Measurements from ENCODE around the gene MCOLN1. TPM values are rescaled to one million over a fixed set of nuclear protein-coding genes. Genes with fewer than 3 reads are reported as not detected.

MCOLN1 gene
- total RNA-seq, 1 experiment from 2014 or later: 16.2 TPM

- H3K36me3 ChIP-seq (ENCODE audit: control insufficient read depth, insufficient read depth, low read length): no peaks in the 10 kb centered on the region
- Mint-ChIP-seq H3K27me3 (ENCODE audit: insufficient read depth, unreplicated experiment) (no peaks in the 10 kb centered on the region), H3K4me3 (ENCODE audit: unreplicated experiment) (no peak overlapping the region), H3K36me3 (ENCODE audit: insufficient read depth, unreplicated experiment) (peaks cover 12% of the 10 kb centered on the region), H3K27ac (ENCODE audit: unreplicated experiment) (no peak overlapping the region), H3K4me1 (ENCODE audit: low read depth, unreplicated experiment) (no peaks in the 10 kb centered on the region), H3K9me3 (ENCODE audit: unreplicated experiment) (no peaks in the 10 kb centered on the region)
- no peak overlapping the region for H3K4me3 ChIP-seq (ENCODE audit: low read depth, low read length)
- no peaks in the 10 kb centered on the region for H3K4me1 ChIP-seq
- TF ChIP-seq CTCF (IDR thresholded peaks at IDR 0.05; ENCODE audit: insufficient read depth in 1 of 2, low read depth in 1 of 2, low read length in 1 of 2, severe bottlenecking in 1 of 2, unreplicated experiment in 1 of 2): no peak
- BruUV-seq (replicated peaks): no TSS peak
- intact Hi-C loops (cut with micrococcal nuclease; ENCODE audit: unreplicated experiment): no loop called here
- no peaks in the 10 kb centered on the region for H3K9me3 ChIP-seq
- CTCF ChIA-PET: interaction anchor here (1.2 kb wide), 1 partner anchor 16 kb away, joined by 5 read pairs; no protein-coding TSS in a partner anchor
- no peaks in the 10 kb centered on the region for H3K27me3 ChIP-seq (replicated peaks; ENCODE audit: control insufficient read depth, insufficient read depth, low read length)
- DNase-seq: no peak
- POLR2A ChIA-PET: no interaction called here
These were observed 30.4 kb downstream of the MCOLN1 start for GRCh38 chr19:7552781-7553180.

GRCh38 chr19:7554565-7554964 is 32.1 kb downstream of the MCOLN1 start:
- intact Hi-C loops (cut with micrococcal nuclease; ENCODE audit: unreplicated experiment): no loop called here
- Mint-ChIP-seq H3K9me3 (ENCODE audit: unreplicated experiment) (no peaks in the 10 kb centered on the region), H3K27me3 (ENCODE audit: insufficient read depth, unreplicated experiment) (no peaks in the 10 kb centered on the region), H3K4me1 (ENCODE audit: low read depth, unreplicated experiment) (no peaks in the 10 kb centered on the region), H3K36me3 (ENCODE audit: insufficient read depth, unreplicated experiment) (peaks cover 12% of the 10 kb centered on the region), H3K27ac (ENCODE audit: unreplicated experiment) (no peak overlapping the region), H3K4me3 (ENCODE audit: unreplicated experiment) (no peak overlapping the region)
- Histone ChIP-seq H3K4me1 (no peaks in the 10 kb centered on the region), H3K9me3 (no peaks in the 10 kb centered on the region), H3K27me3 (replicated peaks; ENCODE audit: control insufficient read depth, insufficient read depth, low read length) (no peaks in the 10 kb centered on the region), H3K36me3 (ENCODE audit: control insufficient read depth, insufficient read depth, low read length) (no peaks in the 10 kb centered on the region), H3K4me3 (ENCODE audit: low read depth, low read length) (no peak overlapping the region)
- POLR2A ChIA-PET: no interaction called here
- DNase-seq: no peak
- BruUV-seq (replicated peaks): no TSS peak
- CTCF ChIA-PET: no interaction called here
- TF ChIP-seq CTCF (IDR thresholded peaks at IDR 0.05; ENCODE audit: insufficient read depth in 1 of 2, low read depth in 1 of 2, low read length in 1 of 2, severe bottlenecking in 1 of 2, unreplicated experiment in 1 of 2): no peak

- H3K4me1 Mint-ChIP-seq (ENCODE audit: low read depth, unreplicated experiment): no peaks in the 10 kb centered on the region
- no peaks in the 10 kb centered on the region for H3K36me3 ChIP-seq (ENCODE audit: control insufficient read depth, insufficient read depth, low read length)
- no peaks in the 10 kb centered on the region for H3K9me3 ChIP-seq
- no TSS peak for BruUV-seq (replicated peaks)
- no peak overlapping the region for H3K4me3 ChIP-seq (ENCODE audit: low read depth, low read length)
- ChIA-PET CTCF (interaction anchor here (1.1 kb wide), 1 partner anchor 13 kb away, joined by 5 read pairs; no protein-coding TSS in a partner anchor), POLR2A (no interaction called here)
- no peak for TF ChIP-seq CTCF (IDR thresholded peaks at IDR 0.05; ENCODE audit: insufficient read depth in 1 of 2, low read depth in 1 of 2, low read length in 1 of 2, severe bottlenecking in 1 of 2, unreplicated experiment in 1 of 2)
- no peak overlapping the region for H3K4me3 Mint-ChIP-seq (ENCODE audit: unreplicated experiment)
- H3K27ac Mint-ChIP-seq (ENCODE audit: unreplicated experiment): no peak overlapping the region
- H3K4me1 ChIP-seq: no peaks in the 10 kb centered on the region
- H3K27me3 Mint-ChIP-seq (ENCODE audit: insufficient read depth, unreplicated experiment): no peaks in the 10 kb centered on the region
- peaks cover 12% of the 10 kb centered on the region for H3K36me3 Mint-ChIP-seq (ENCODE audit: insufficient read depth, unreplicated experiment)
- intact Hi-C loops (cut with micrococcal nuclease; ENCODE audit: unreplicated experiment): no loop called here
- no peaks in the 10 kb centered on the region for H3K9me3 Mint-ChIP-seq (ENCODE audit: unreplicated experiment)
- H3K27me3 ChIP-seq (replicated peaks; ENCODE audit: control insufficient read depth, insufficient read depth, low read length): no peaks in the 10 kb centered on the region
- peak in 1 of 2 experiments; percentile 26 for DNase-seq
These were observed 32.8 kb downstream of the MCOLN1 start for GRCh38 chr19:7554990-7555864.

All from Caco-2 (cell line).